HCT116 (cell line): ENCODE results near the gene CALHM2. TPM values are rescaled to one million over a fixed set of nuclear protein-coding genes. Genes with fewer than 3 reads are reported as not detected.

Experiments used
- ATAC-seq: fragments of 200-7000 bp; cut with Tn5 transposase; 2 replicates; pipeline ENCODE4 v1.9.1; 2020; ENCODE audit warnings: mild to moderate bottlenecking, moderate library complexity
- BruUV-seq: library from RNA; stranded (reverse); fragments of 400-500 nt; replicated peaks from 2 replicates; lab custom pipeline; 2021; lab: Mats Ljungman, UMichigan
- CTCF ChIA-PET: fragments of 300-600 bp; sonication (Branson Sonifier 250); formaldehyde crosslinking; loops from one replicate; lab custom pipeline; 2021; ENCODE audit warnings: antibody characterized with exemption; lab: Charles Lee
- POLR2A ChIA-PET: fragments of 300-600, 350-600 bp; sonication (Branson Sonifier 250); formaldehyde crosslinking; loops from one replicate; lab custom pipeline; 2021; ENCODE audit warnings: antibody characterized with exemption; lab: Charles Lee
- RAD21 ChIA-PET, 2 experiments: fragments of 300-600 bp; sonication (Branson Sonifier 250); formaldehyde crosslinking; loops; one replicate each; lab custom pipeline; 2023; ENCODE audit warnings: low total read pairs in 2 of 2; ENCODE audit not compliant: uncharacterized antibody in 2 of 2, unreplicated experiment in 2 of 2, low non-redundant PET in 1 of 2; lab: Charles Lee
- DNase-seq: peaks from one replicate; pipeline ENCODE4 v3.0.0-alpha.2; 2010; ENCODE audit warnings: low read depth, low spot score
- H2AFZ ChIP-seq: fragments of 200-600 bp; shearing (Covaris generic), sonication (generic); 2 replicates; pipeline ENCODE4 v1.6.1; 2017; ENCODE audit warnings: low read depth, mixed run types, mixed read lengths, antibody characterized with exemption, low read length; ENCODE audit not compliant: poor library complexity, severe bottlenecking
- H3K27ac ChIP-seq: 2 replicates; pipeline ENCODE4 v1.5.1; 2012; ENCODE audit warnings: low read depth, low read length
- H3K27me3 ChIP-seq: fragments of 200-600 bp; sonication (generic); 2 replicates; pipeline ENCODE4 v1.6.1; 2016; ENCODE audit warnings: mixed run types, low read length, mixed read lengths; ENCODE audit not compliant: insufficient read depth
- H3K36me3 ChIP-seq, 2 experiments: fragments of 200-500 bp in 1 of 2; fragments of 200-600 bp in 1 of 2; sonication (Bioruptor generic) in 1 of 2; sonication (generic) in 1 of 2; 2 replicates each; pipeline versions ENCODE4 v1.5.1 to v1.6.1; 2014 to 2016; ENCODE audit warnings: low read length in 2 of 2, inconsistent platforms in 1 of 2, mixed read lengths in 1 of 2, mixed run types in 1 of 2; ENCODE audit not compliant: insufficient read depth in 2 of 2, control insufficient read depth in 1 of 2
- H3K4me1 ChIP-seq, 2 experiments: fragments of 200-600 bp in 1 of 2; sonication (generic) in 1 of 2; 2 replicates each; pipeline versions ENCODE4 v1.5.1 to v1.6.1; 2012 to 2017; ENCODE audit warnings: low read length in 2 of 2, inconsistent platforms in 1 of 2, mild to moderate bottlenecking in 1 of 2, mixed read lengths in 1 of 2, mixed run types in 1 of 2, moderate library complexity in 1 of 2; ENCODE audit not compliant: insufficient read depth in 2 of 2, control insufficient read depth in 1 of 2
- H3K4me2 ChIP-seq: fragments of 200-600 bp; sonication (generic); 2 replicates; pipeline ENCODE4 v1.6.1; 2017; ENCODE audit warnings: mixed run types, low read length, mixed read lengths
- H3K4me3 ChIP-seq, 2 experiments: fragments of 200-600 bp in 1 of 2; sonication (generic) in 1 of 2; replicated peaks in 1 of 2; 2 replicates each; pipeline ENCODE4 v1.5.1; 2011 to 2016; ENCODE audit warnings: low read length in 2 of 2, control low read depth in 1 of 2, low read depth in 1 of 2, mild to moderate bottlenecking in 1 of 2, mixed read lengths in 1 of 2, mixed run types in 1 of 2
- H3K79me2 ChIP-seq: fragments of 200-600 bp; sonication (generic); 2 replicates; pipeline ENCODE4 v1.6.1; 2017; ENCODE audit warnings: mild to moderate bottlenecking, mixed run types, low read length, moderate library complexity, mixed read lengths; ENCODE audit not compliant: insufficient read depth
- H3K9ac ChIP-seq: fragments of 200-600 bp; sonication (generic); 2 replicates; pipeline ENCODE4 v1.6.1; 2016; ENCODE audit warnings: low read length, mixed read lengths
- H3K9me2 ChIP-seq: fragments of 200-600 bp; sonication (generic), shearing (Covaris generic); 2 replicates; pipeline ENCODE4 v1.6.1; 2017; ENCODE audit warnings: mixed run types, mild to moderate bottlenecking, moderate library complexity; ENCODE audit not compliant: insufficient read depth
- H3K9me3 ChIP-seq, 2 experiments: fragments of 200-500 bp in 1 of 2; fragments of 200-600 bp in 1 of 2; sonication (Bioruptor generic) in 1 of 2; sonication (generic) in 1 of 2; 2 replicates each; pipeline ENCODE4 v1.6.1; 2014 to 2017; ENCODE audit warnings: low read length in 2 of 2, mixed read lengths in 2 of 2, inconsistent platforms in 1 of 2, low read depth in 1 of 2, mild to moderate bottlenecking in 1 of 2, mixed run types in 1 of 2, moderate library complexity in 1 of 2; ENCODE audit not compliant: control insufficient read depth in 1 of 2, insufficient read depth in 1 of 2
- H4K20me1 ChIP-seq: fragments of 200-600 bp; sonication (generic), shearing (Covaris generic); 2 replicates; pipeline ENCODE4 v1.6.1; 2017; ENCODE audit warnings: mixed run types, mild to moderate bottlenecking, moderate library complexity; ENCODE audit not compliant: insufficient read depth
- ATF3 ChIP-seq: IDR thresholded peaks from 2 replicates; pipeline ENCODE4 v1.6.1; 2012
- CBX3 ChIP-seq: IDR thresholded peaks from 2 replicates; pipeline ENCODE4 v1.6.1; 2012; ENCODE audit warnings: low read depth
- CEBPB ChIP-seq: IDR thresholded peaks from 2 replicates; pipeline ENCODE4 v1.6.1; 2012; ENCODE audit warnings: low read depth
- CTCF ChIP-seq, 3 experiments: fragments of 200-600 bp in 1 of 3; sonication (generic) in 1 of 3; IDR thresholded peaks in 2 of 3; conservative IDR thresholded peaks in 1 of 3; 2 replicates each; pipeline ENCODE4 v1.5.1; 2012 to 2017; ENCODE audit warnings: low read depth in 2 of 3, low read length in 2 of 3, antibody characterized with exemption in 1 of 3, borderline replicate concordance in 1 of 3, control low read depth in 1 of 3, mild to moderate bottlenecking in 1 of 3, mixed read lengths in 1 of 3, mixed run types in 1 of 3, moderate library complexity in 1 of 3; ENCODE audit not compliant: insufficient read depth in 1 of 3
- ELF1 ChIP-seq: IDR thresholded peaks from 2 replicates; pipeline ENCODE4 v1.6.1; 2012; ENCODE audit warnings: low read depth, borderline replicate concordance
- EZH2 ChIP-seq: fragments of 200-600 bp; sonication (generic); IDR thresholded peaks from 2 replicates; pipeline ENCODE4 v1.6.1; 2017; ENCODE audit warnings: antibody characterized with exemption, mixed run types
- EZH2phosphoT487 ChIP-seq: fragments of 200-600 bp; IDR thresholded peaks from 2 replicates; pipeline ENCODE4 v1.6.1; 2018; ENCODE audit warnings: antibody characterized with exemption, borderline replicate concordance
- FOSL1 ChIP-seq: IDR thresholded peaks from 2 replicates; pipeline ENCODE4 v1.6.1; 2012; ENCODE audit warnings: low read depth
- JUND ChIP-seq: IDR thresholded peaks from 2 replicates; pipeline ENCODE4 v1.6.1; 2012
- POLR2A ChIP-seq: IDR thresholded peaks from 2 replicates; pipeline ENCODE4 v1.7.0; 2011; ENCODE audit warnings: borderline replicate concordance; ENCODE audit not compliant: insufficient read depth, insufficient read length; ENCODE audit errors: extremely low read depth
- POLR2AphosphoS5 ChIP-seq: IDR thresholded peaks from 2 replicates; pipeline ENCODE4 v1.6.1; 2011; ENCODE audit warnings: mild to moderate bottlenecking, low read depth, low read length, moderate library complexity
- RAD21 ChIP-seq: IDR thresholded peaks from 2 replicates; pipeline ENCODE4 v1.6.1; 2012; ENCODE audit warnings: low read depth, mild to moderate bottlenecking
- SIN3A ChIP-seq: IDR thresholded peaks from 2 replicates; pipeline ENCODE4 v1.6.1; 2012; ENCODE audit warnings: low read depth
- SP1 ChIP-seq: IDR thresholded peaks from 2 replicates; pipeline ENCODE4 v1.6.1; 2012; ENCODE audit warnings: low read depth
- SRF ChIP-seq: IDR thresholded peaks from 2 replicates; pipeline ENCODE4 v1.6.1; 2012; ENCODE audit warnings: low read depth
- TCF7L2 ChIP-seq: IDR thresholded peaks from 2 replicates; pipeline ENCODE4 v1.7.0; 2011; ENCODE audit warnings: borderline replicate concordance, inconsistent platforms; ENCODE audit not compliant: insufficient read depth, insufficient read length; ENCODE audit errors: extremely low read depth
- YY1 ChIP-seq: IDR thresholded peaks from 2 replicates; pipeline ENCODE4 v1.6.1; 2011; ENCODE audit warnings: low read length, low read depth, moderate library complexity, mild to moderate bottlenecking; ENCODE audit not compliant: insufficient replicate concordance; ENCODE audit errors: extremely low read depth
- ZBTB33 ChIP-seq: IDR thresholded peaks from 2 replicates; pipeline ENCODE4 v1.6.1; 2011; ENCODE audit warnings: mild to moderate bottlenecking, low read length, moderate library complexity; ENCODE audit not compliant: insufficient replicate concordance; ENCODE audit errors: extremely low read depth
- ZNF274 ChIP-seq: fragments of 200-500 bp; sonication (Bioruptor generic); IDR thresholded peaks from 2 replicates; pipeline ENCODE4 v1.6.1; 2014; ENCODE audit warnings: mild to moderate bottlenecking, low read depth, low read length, inconsistent platforms
- intact Hi-C: fragments of 100-400 bp; cut with micrococcal nuclease; formaldehyde crosslinking; loops from 2 replicates; pipeline ENCODE4 v1.10.0; 2022
- total RNA-seq: library from RNA; stranded (reverse); gene quantifications from one replicate; pipeline ENCODE4 v1.2.1, GENCODE V29; 2021; ENCODE audit not compliant: unreplicated experiment

Gene CALHM2
- total RNA-seq, 1 experiment from 2014 or later, result 46.1 TPM

- no TSS peak for BruUV-seq
- DNase-seq, result no peak
- no peaks in the 10 kb centered on the region for H3K79me2 ChIP-seq
These were observed 11.3 kb upstream of the CALHM2 start for GRCh38 chr10:103463499-103463898.

More at GRCh38 chr10:103463499-103463898, 11.3 kb upstream of the CALHM2 start:
- intact Hi-C loops, result no loop called here
- Histone ChIP-seq H3K27me3 (no peaks in the 10 kb centered on the region), H3K9me2 (no peaks in the 10 kb centered on the region), H3K36me3 (no peaks in the 10 kb centered on the region), H3K27ac (no peak overlapping the region), H2AFZ (no peak overlapping the region), H3K9ac (no peak overlapping the region), H4K20me1 (no peaks in the 10 kb centered on the region), H3K4me1 (no peaks in the 10 kb centered on the region; a peak in 1 of 4 replicates), H3K4me2 (no peak overlapping the region), H3K4me3 (no peak overlapping the region), H3K9me3 (no peaks in the 10 kb centered on the region)
- TF ChIP-seq CTCF (IDR thresholded peaks at IDR 0.05 in 2 of 3, conservative IDR thresholded peaks at IDR 0.05 in 1 of 3; ENCODE audit: borderline replicate concordance in 1 of 3, insufficient read depth in 1 of 3, low read depth in 2 of 3, low read length in 2 of 3), result no peak
- TF ChIP-seq TCF7L2, result no peak
- TF ChIP-seq EZH2phosphoT487, result no peak
- TF ChIP-seq ZBTB33, result no peak
- TF ChIP-seq RAD21, result no peak
- TF ChIP-seq POLR2A, result no peak
- TF ChIP-seq ZNF274, result no peak
- TF ChIP-seq EZH2, result no peak
- TF ChIP-seq FOSL1, result no peak
- no peak for TF ChIP-seq ELF1
- no peak for TF ChIP-seq CEBPB
- TF ChIP-seq YY1, result no peak
- TF ChIP-seq SP1, result no peak
- TF ChIP-seq SIN3A, result no peak
- no peak for TF ChIP-seq ATF3
- TF ChIP-seq SRF, result no peak
- TF ChIP-seq POLR2AphosphoS5, result no peak
- TF ChIP-seq CBX3, result no peak
- no peak for TF ChIP-seq JUND
- no peak for ATAC-seq
- ChIA-PET CTCF (interaction anchor here (2.7 kb wide), 1 partner anchor 13 kb away, joined by 10 read pairs; no protein-coding TSS in a partner anchor), POLR2A (no interaction called here), RAD21 (no interaction called here)
